WTC11 (cell line): ENCODE measurements around the gene URB1. TPM values are rescaled to one million over a fixed set of nuclear protein-coding genes. Genes with fewer than 3 reads are reported as not detected.

Experiments used
- ATAC-seq: fragments of 200-7000 bp; cut with Tn5 transposase; 2 replicates; pipeline ENCODE4 v1.10.0; 2021; ENCODE audit warnings: mild to moderate bottlenecking, moderate library complexity
- CTCF ChIA-PET: fragments of 300-600 bp; sonication (Branson Sonifier 250); formaldehyde crosslinking; loops from one replicate; lab custom pipeline; 2021; ENCODE audit warnings: antibody characterized with exemption; lab: Charles Lee
- POLR2A ChIA-PET: fragments of 350-600 bp; sonication (Branson Sonifier 250); formaldehyde crosslinking; loops from one replicate; lab custom pipeline; 2021; ENCODE audit warnings: antibody characterized with exemption; lab: Charles Lee
- DNase-seq: peaks from one replicate; pipeline ENCODE4 v3.0.0; 2021; ENCODE audit warnings: low spot score
- H3K27ac Mint-ChIP-seq: 2 replicates; pipeline ENCODE4 v1.8.0; 2021; ENCODE audit warnings: mixed read lengths
- H3K27me3 Mint-ChIP-seq: 2 replicates; pipeline ENCODE4 v1.8.0; 2021; ENCODE audit warnings: low read depth, mild to moderate bottlenecking, moderate library complexity, mixed read lengths
- H3K36me3 Mint-ChIP-seq: 2 replicates; pipeline ENCODE4 v1.8.0; 2021; ENCODE audit warnings: mixed read lengths
- H3K4me1 Mint-ChIP-seq: 2 replicates; pipeline ENCODE4 v1.8.0; 2022; ENCODE audit warnings: mixed read lengths
- H3K4me3 Mint-ChIP-seq: 2 replicates; pipeline ENCODE4 v1.8.0; 2021; ENCODE audit warnings: mild to moderate bottlenecking, moderate library complexity, mixed read lengths
- H3K9me3 Mint-ChIP-seq: 2 replicates; pipeline ENCODE4 v1.8.0; 2021; ENCODE audit warnings: mixed read lengths
- ATF1 ChIP-seq: sonication (generic); formaldehyde crosslinking; IDR thresholded peaks from 2 replicates; pipeline ENCODE4 v1.8.1; 2023; ENCODE audit warnings: mild to moderate bottlenecking, moderate library complexity, missing genetic modification reagents
- E2F1 ChIP-seq: sonication (generic); formaldehyde crosslinking; IDR thresholded peaks from 2 replicates; pipeline ENCODE4 v1.8.0; 2022; ENCODE audit warnings: mild to moderate bottlenecking, missing genetic modification reagents
- ELF4 ChIP-seq: sonication (generic); formaldehyde crosslinking; IDR thresholded peaks from 2 replicates; pipeline ENCODE4 v1.8.1; 2022; ENCODE audit warnings: low read depth, mild to moderate bottlenecking, moderate library complexity, missing genetic modification reagents
- EMX1 ChIP-seq: fragments of 250-450 bp; sonication (Bioruptor Pico); IDR thresholded peaks from 2 replicates; pipeline ENCODE4 v1.8.0; 2021; ENCODE audit warnings: mild to moderate bottlenecking
- FOXJ3 ChIP-seq: sonication (generic); formaldehyde crosslinking; IDR thresholded peaks from 2 replicates; pipeline ENCODE4 v1.9.0; 2021; ENCODE audit warnings: missing genetic modification reagents, mild to moderate bottlenecking, borderline replicate concordance
- GRHL2 ChIP-seq: fragments of 250-450 bp; sonication (Bioruptor Pico); IDR thresholded peaks from 2 replicates; pipeline ENCODE4 v1.8.0; 2022; ENCODE audit warnings: mild to moderate bottlenecking, moderate library complexity; ENCODE audit not compliant: insufficient replicate concordance, severe bottlenecking
- IRF2 ChIP-seq: sonication (generic); formaldehyde crosslinking; IDR thresholded peaks from 2 replicates; pipeline ENCODE4 v1.8.0; 2022; ENCODE audit warnings: low read depth, missing genetic modification reagents, borderline replicate concordance
- NR1H2 ChIP-seq: sonication (generic); formaldehyde crosslinking; IDR thresholded peaks from 2 replicates; pipeline ENCODE4 v1.9.0; 2021; ENCODE audit warnings: mild to moderate bottlenecking, moderate library complexity, missing genetic modification reagents
- NR2C2 ChIP-seq: sonication (generic); formaldehyde crosslinking; IDR thresholded peaks from 2 replicates; pipeline ENCODE4 v1.8.0; 2022; ENCODE audit warnings: mild to moderate bottlenecking, missing genetic modification reagents
- OVOL2 ChIP-seq: fragments of 250-450 bp; sonication (Bioruptor Pico); IDR thresholded peaks from 2 replicates; pipeline ENCODE4 v1.9.0; 2021; ENCODE audit warnings: mild to moderate bottlenecking, borderline replicate concordance
- SMAD4 ChIP-seq: sonication (generic); formaldehyde crosslinking; IDR thresholded peaks from 2 replicates; pipeline ENCODE4 v1.8.0; 2022; ENCODE audit warnings: mild to moderate bottlenecking, missing genetic modification reagents
- SOX15 ChIP-seq: fragments of 250-450 bp; sonication (Bioruptor Pico); IDR thresholded peaks from 2 replicates; pipeline ENCODE4 v1.9.0; 2021; ENCODE audit warnings: mild to moderate bottlenecking
- TP53 ChIP-seq: sonication (generic); formaldehyde crosslinking; IDR thresholded peaks from 2 replicates; pipeline ENCODE4 v1.8.1; 2023; ENCODE audit warnings: mild to moderate bottlenecking, missing genetic modification reagents
- ZBTB21 ChIP-seq: sonication (generic); formaldehyde crosslinking; IDR thresholded peaks from 2 replicates; pipeline ENCODE4 v1.8.1; 2023; ENCODE audit warnings: mild to moderate bottlenecking, missing genetic modification reagents, borderline replicate concordance
- ZNF219 ChIP-seq: sonication (generic); formaldehyde crosslinking; IDR thresholded peaks from 2 replicates; pipeline ENCODE4 v1.8.0; 2023; ENCODE audit warnings: missing genetic modification reagents, mild to moderate bottlenecking, borderline replicate concordance
- ZNF396 ChIP-seq: fragments of 250-450 bp; sonication (Bioruptor Pico); IDR thresholded peaks from 2 replicates; pipeline ENCODE4 v1.8.0; 2021; ENCODE audit warnings: mild to moderate bottlenecking, moderate library complexity, borderline replicate concordance
- ZNF532 ChIP-seq: fragments of 250-450 bp; sonication (Bioruptor Pico); IDR thresholded peaks from 2 replicates; pipeline ENCODE4 v1.9.0; 2021; ENCODE audit warnings: mild to moderate bottlenecking, borderline replicate concordance
- total RNA-seq: library from RNA; stranded (reverse); gene quantifications from 3 replicates; pipeline ENCODE4 v1.2.3, GENCODE V29; 2021
- TF ChIP-seq, protein P1 (sequence below): fragments of 250-450 bp; sonication (Bioruptor Pico); IDR thresholded peaks from 2 replicates; pipeline ENCODE4 v1.9.0; 2021; ENCODE audit warnings: moderate library complexity, mild to moderate bottlenecking, inconsistent platforms, borderline replicate concordance
- TF ChIP-seq, protein P2 (sequence below): fragments of 250-450 bp; sonication (Bioruptor Pico); conservative IDR thresholded peaks from 2 replicates; pipeline ENCODE4 v1.9.0; 2021; ENCODE audit warnings: mild to moderate bottlenecking

The URB1 gene
- total RNA-seq, 1 experiment from 2014 or later: 38.7 TPM

GRCh38 chr21:32359719-32360260 lies 33.0 kb downstream of the URB1 start (continued):
- no peak for TF ChIP-seq NR2C2

GRCh38 chr21:32356874-32357395 lies 35.9 kb downstream of the URB1 start:
- no peaks in the 10 kb centered on the region for H3K4me1 Mint-ChIP-seq
- DNase-seq: no peak
- no peak overlapping the region for H3K27ac Mint-ChIP-seq
- CTCF ChIA-PET: no interaction called here
- H3K27me3 Mint-ChIP-seq: no peaks in the 10 kb centered on the region
- POLR2A ChIA-PET: no interaction called here
- H3K4me3 Mint-ChIP-seq: no peak overlapping the region
- H3K9me3 Mint-ChIP-seq: no peaks in the 10 kb centered on the region
- peaks cover 93% of the 10 kb centered on the region for H3K36me3 Mint-ChIP-seq
- ATAC-seq: no peak
- TF ChIP-seq GRHL2: no peak
- TF ChIP-seq ELF4: no peak
- no peak for TF ChIP-seq E2F1
- TF ChIP-seq, protein P1, sequence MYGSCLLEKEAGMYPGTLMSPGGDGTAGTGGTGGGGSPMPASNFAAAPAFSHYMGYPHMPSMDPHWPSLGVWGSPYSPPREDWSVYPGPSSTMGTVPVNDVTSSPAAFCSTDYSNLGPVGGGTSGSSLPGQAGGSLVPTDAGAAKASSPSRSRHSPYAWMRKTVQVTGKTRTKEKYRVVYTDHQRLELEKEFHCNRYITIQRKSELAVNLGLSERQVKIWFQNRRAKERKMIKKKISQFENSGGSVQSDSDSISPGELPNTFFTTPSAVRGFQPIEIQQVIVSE (CRISPR knock-in tag): no peak
- TF ChIP-seq ZBTB21 (CRISPR knock-in tag): no peak
- no peak for TF ChIP-seq FOXJ3 (CRISPR knock-in tag)
- no peak for TF ChIP-seq ZNF219 (CRISPR knock-in tag)
- TF ChIP-seq, protein P2, sequence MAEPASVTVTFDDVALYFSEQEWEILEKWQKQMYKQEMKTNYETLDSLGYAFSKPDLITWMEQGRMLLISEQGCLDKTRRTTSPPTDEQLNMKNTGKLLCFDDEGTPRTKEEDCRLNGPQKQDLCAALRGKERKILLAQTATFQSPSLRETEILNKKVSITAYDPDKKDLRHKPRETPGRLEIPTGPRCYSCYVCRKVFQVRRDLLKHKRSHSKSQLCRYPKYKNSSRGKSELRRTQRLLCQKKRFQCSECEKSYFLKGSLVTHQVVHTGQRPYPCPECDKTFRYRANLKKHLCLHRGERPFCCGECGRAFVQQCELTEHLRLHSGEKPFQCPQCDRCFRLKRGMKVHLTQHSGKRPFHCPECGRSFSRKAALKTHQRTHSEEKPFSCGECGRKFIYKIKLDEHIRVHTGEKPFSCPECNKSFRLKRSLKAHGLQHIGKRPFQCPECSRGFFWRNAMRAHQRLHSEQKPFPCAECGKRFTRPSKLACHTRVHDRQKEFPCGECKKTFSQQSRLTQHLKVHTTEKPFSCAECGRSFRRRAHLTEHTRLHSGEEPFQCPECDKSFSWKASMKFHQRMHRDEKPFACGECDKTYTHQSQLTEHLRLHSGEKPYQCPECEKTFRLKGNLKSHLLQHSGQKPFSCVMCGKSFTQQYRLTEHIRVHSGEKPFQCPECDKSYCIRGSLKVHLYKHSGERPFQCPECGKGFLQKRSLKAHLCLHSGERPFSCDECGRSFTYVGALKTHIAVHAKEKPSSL: no peak
- TF ChIP-seq ZNF532: no peak
- no peak for TF ChIP-seq IRF2
- no peak for TF ChIP-seq NR1H2 (CRISPR knock-in tag)
- no peak for TF ChIP-seq SMAD4
- TF ChIP-seq ZNF396 (CRISPR knock-in tag): no peak
- no peak for TF ChIP-seq EMX1 (CRISPR knock-in tag)
- TF ChIP-seq TP53 (CRISPR knock-in tag): no peak
- no peak for TF ChIP-seq ATF1 (CRISPR knock-in tag)
- no peak for TF ChIP-seq SOX15 (CRISPR knock-in tag)
- no peak for TF ChIP-seq OVOL2 (CRISPR knock-in tag)
